A172 (cell line): ENCODE data around the gene SHROOM1. TPM values are rescaled to one million over a fixed set of nuclear protein-coding genes. Genes with fewer than 3 reads are reported as not detected.
A peak's percentile ranks its signal among the peaks of the same experiment; 100 is the strongest.
"Not testable (repeated sequence)": the region's sequence is repeated elsewhere in the genome, so short reads cannot be mapped to it uniquely, and the experiment has no call there.

Experiments
- DNase-seq: peaks from one replicate; pipeline ENCODE4 v3.0.0-alpha.2; 2015; ENCODE audit warnings: low spot score
- total RNA-seq: library from RNA; depleted of rRNA; stranded (reverse); fragments of >200 nt; shearing (Covaris generic); gene quantifications from 2 replicates; pipeline ENCODE4 v1.2.3, GENCODE V29; 2014; rRNA removed

SHROOM1 gene
- total RNA-seq: 5.6 and 6.1 TPM in 2 replicates

GRCh38 chr5:132830436-132831094 is at the start of gene SHROOM1:
Gene SHROOM1 (minus strand): TSS chr5:132830647. CDS start chr5:132826140, 4,507 bp downstream.
- peak; percentile 38 for DNase-seq

- DNase-seq: peak; percentile 33
These were observed 47.5 kb upstream of the SHROOM1 start for GRCh38 chr5:132877938-132878337.

DNA sequence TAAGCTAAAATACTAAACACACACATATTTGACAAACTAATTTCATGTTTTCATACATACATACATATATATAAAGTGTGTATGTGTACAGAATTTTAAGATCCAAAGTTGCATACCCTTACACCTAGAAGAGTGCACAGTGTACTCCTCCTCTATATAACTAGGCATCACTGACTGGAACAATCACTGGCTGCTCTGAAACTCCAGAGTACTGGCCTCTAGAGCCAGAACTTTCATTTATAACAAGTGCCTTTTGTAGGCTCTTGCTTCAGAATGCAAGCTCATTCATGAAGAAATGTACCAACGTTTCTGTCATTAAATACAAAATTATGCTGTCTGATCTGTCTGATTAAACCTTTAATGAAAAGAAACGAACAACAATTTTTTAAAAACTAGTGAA is 47.0 kb upstream of the SHROOM1 start:
- no peak for DNase-seq

- DNase-seq: no peak
These were observed 45.7 kb upstream of the SHROOM1 start for GRCh38 chr5:132876020-132876759.

DNA sequence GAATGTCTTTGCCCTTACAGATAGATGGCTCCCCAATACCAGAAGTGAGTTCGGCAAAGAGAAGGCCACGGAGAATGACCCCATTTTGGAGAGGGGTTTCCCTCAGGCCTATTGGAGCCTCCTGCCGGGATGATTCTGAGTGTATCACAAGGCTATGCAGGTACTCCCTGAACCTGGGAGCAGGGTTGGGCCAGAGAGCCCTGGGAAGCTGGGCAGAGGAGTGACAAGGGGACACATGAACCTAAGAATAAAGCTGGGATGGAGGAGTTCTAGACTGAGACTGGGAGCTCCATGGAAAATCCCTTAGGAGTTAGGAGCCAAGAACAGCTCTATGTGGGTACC is 43.5 kb upstream of the SHROOM1 start:
- DNase-seq: no peak

DNA sequence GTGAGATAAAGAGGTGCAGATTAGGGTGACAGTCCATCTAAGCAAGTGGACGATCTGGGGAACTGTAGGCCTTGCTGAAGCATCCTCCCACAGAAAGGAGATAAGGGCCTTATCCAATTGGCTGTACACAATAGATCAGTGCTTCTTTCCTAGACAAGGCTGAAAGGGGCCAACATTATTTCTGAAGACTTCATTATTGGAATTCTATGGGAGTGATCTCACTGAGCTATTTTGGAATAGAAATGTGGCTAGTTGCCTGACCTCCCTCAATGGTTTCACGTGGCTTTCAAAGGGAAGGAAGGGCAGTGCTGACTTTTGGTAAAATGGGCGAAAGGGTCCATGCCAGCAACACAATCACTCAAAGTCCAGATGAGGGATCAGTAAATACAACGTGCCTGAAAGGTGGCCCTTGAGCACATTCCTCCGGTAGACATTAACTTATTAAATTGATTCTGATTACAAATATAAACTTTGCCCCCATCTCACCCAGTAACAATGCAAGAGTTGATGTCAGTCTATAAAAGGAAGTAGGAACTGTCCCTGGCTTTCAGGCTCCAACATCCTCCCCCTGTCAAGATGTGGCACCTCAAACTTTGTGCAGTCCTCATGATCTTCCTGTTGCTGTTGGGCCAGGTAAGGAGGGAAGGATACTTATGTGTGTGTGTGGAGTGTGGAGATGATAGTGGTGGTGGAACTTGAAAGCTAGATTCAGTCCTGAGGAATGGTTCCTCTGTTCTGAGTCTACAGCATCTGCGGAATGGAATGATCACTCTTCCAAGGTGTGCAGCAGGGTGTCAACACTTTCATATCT is 42.9 kb upstream of the SHROOM1 start, which contains the start of gene LEAP2:
TSS of gene LEAP2 (plus strand) at position 550 of the 811 bp plus-strand sequence. CDS start at position 577, 27 bp downstream.
- DNase-seq: no peak

DNA sequence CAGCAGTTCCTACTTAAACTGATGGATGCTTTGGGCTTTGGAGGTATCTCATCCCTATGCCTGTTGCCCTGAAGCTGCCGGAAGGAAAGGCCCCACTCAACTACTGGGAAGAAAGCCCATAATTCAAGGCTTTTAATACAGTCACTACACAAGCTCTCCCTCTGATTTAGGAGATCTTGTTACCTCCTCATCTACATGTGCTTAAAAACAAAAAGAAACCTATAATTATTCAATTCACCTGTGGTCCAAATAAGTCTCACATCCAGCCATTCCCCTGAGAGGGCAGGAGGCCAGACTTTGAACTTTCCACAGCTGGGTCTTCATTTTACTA is 42.3 kb upstream of the SHROOM1 start:
- no peak for DNase-seq

GRCh38 chr5:132871459-132872284 is 41.2 kb upstream of the SHROOM1 start:
- no peak for DNase-seq

DNA sequence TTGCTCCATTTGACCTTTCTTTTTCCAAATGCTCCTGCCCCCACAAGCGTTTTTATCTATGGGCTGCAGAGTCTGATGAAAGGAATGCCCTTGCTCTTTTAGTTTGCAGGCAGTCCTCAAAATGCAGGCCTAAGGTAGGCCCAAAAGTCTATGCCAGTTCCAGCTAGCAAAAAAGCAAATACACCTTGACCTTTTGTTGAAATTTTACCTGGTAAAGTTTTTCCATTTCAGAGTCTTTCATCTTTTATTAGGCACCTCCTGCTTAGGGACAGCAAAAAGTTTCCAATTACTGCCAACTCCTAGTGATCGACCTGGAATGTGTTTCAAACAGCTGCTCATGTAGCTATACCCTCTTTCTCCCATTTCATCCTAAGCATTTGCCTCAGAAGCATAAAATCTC is 40.4 kb upstream of the SHROOM1 start:
- no peak for DNase-seq

GRCh38 chr5:132868754-132869153 is 38.3 kb upstream of the SHROOM1 start:
- DNase-seq: no peak

- DNase-seq: no peak
These were observed 36.6 kb upstream of the SHROOM1 start for GRCh38 chr5:132867046-132867451.

- peak; percentile 100 for DNase-seq
These were observed 36.0 kb upstream of the SHROOM1 start, which contains the start of the genes GDF9 and UQCRQ for GRCh38 chr5:132866342-132867045. Gene GDF9 (minus strand): TSS chr5:132866469. CDS start chr5:132864533, 1,936 bp downstream. Gene UQCRQ (plus strand): TSS chr5:132866642. CDS start chr5:132866882, 240 bp downstream.

DNA sequence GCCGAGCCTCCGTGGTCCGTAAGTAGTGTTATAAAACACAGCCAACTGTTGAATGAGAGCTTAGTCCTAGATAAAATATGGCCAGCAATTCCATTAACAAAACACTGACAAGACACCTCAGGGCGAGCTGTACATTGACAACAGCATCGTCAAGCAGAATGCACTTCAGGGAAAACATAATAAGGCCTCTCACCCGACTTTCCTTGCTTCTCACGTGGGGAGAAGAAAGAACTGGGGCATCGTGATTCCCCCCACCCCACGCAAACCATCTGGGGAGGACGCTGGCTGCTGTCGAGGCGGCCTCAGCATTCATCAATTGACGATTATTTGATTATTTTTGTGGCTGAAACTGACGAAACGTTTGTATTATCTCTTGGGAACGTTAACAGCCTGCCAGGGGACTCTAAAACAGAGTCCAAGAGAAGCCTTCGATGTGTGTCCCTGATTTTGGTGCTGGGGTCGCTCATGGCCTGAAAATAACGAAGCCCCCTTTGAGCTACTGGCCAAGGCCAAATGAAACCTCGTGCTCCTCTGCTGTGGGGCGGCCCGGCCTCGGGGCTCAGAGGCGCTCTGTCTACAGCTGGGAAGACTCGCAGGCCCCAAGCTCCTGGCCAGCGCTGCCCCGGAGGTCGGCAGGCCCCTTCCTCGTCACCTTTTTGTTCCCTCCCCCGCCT is 35.4 kb upstream of the SHROOM1 start:
- DNase-seq: no peak

- no peak for DNase-seq
These were observed 30.3 kb upstream of the SHROOM1 start for GRCh38 chr5:132860742-132861141.

GRCh38 chr5:132859889-132860437 is 29.5 kb upstream of the SHROOM1 start:
- no peak for DNase-seq

DNA sequence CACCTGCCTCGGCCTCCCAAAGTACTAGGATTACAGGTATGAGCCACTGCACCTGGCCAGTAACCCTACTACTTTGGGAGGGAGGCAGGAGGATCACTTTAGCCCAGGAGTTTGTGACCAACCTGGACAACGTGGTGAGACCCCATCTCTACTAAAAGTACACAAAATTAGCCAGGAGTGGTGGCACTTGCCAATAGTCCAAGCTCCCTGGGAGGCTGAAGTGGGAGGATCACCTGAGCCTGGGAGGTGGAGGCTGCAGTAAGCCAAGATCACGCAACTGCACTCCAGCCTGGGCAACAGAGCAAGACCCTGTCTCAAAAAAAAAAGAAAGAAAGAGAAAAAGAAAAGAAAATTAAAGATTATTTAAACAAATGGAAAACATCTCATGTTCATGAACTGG is 25.6 kb upstream of the SHROOM1 start:
- no peak for DNase-seq

- not testable (repeated sequence) for DNase-seq
These were observed 24.5 kb upstream of the SHROOM1 start for GRCh38 chr5:132854992-132855391.

GRCh38 chr5:132854301-132854700 is 23.9 kb upstream of the SHROOM1 start:
- no peak for DNase-seq

GRCh38 chr5:132853790-132854189 is 23.3 kb upstream of the SHROOM1 start:
- DNase-seq: no peak

GRCh38 chr5:132853323-132853722 is 22.9 kb upstream of the SHROOM1 start:
- no peak for DNase-seq
